NCI-H146 (cell line): ENCODE results near the gene AP3B1.

ENCODE experiments used
- DNase-seq: peaks from one replicate; lab custom pipeline; 2025; lab: John Stamatoyannopoulos, UW

AP3B1 gene

GRCh38 chr5:78002690-78003089 is 291.8 kb downstream of the AP3B1 start:
- no peak for DNase-seq

- DNase-seq, result no peak
Observed at GRCh38 chr5:78001197-78001596, 293.3 kb downstream of the AP3B1 start.

- no peak for DNase-seq
Observed at GRCh38 chr5:78000191-78000590, 294.3 kb downstream of the AP3B1 start.

GRCh38 chr5:77999399-77999798 is 295.1 kb downstream of the AP3B1 start:
- no peak for DNase-seq

- no peak for DNase-seq
Observed at GRCh38 chr5:77996943-77997342, 297.6 kb downstream of the AP3B1 start.

GRCh38 chr5:77995793-77996409 is 298.6 kb downstream of the AP3B1 start:
- DNase-seq, result no peak

GRCh38 chr5:77994943-77995342 is 299.6 kb downstream of the AP3B1 start:
- DNase-seq, result no peak

GRCh38 chr5:77993855-77994318 is 300.6 kb downstream of the AP3B1 start:
- peak; percentile 75 for DNase-seq

- DNase-seq, result peak; percentile 62
Observed at GRCh38 chr5:77993141-77993854, 301.2 kb downstream of the AP3B1 start.

GRCh38 chr5:77991084-77991483 is 303.4 kb downstream of the AP3B1 start:
- DNase-seq, result no peak

GRCh38 chr5:77990020-77990419 is 304.5 kb downstream of the AP3B1 start:
- DNase-seq, result no peak

- no peak for DNase-seq
Observed at GRCh38 chr5:77987988-77988387, 306.5 kb downstream of the AP3B1 start.

GRCh38 chr5:77987331-77987730 is 307.2 kb downstream of the AP3B1 start:
- DNase-seq, result no peak

GRCh38 chr5:77986261-77986660 is 308.2 kb downstream of the AP3B1 start:
- peak; percentile 32 for DNase-seq

GRCh38 chr5:77985247-77985646 is 309.3 kb downstream of the AP3B1 start:
- no peak for DNase-seq

- peak; percentile 4 for DNase-seq
Observed at GRCh38 chr5:77984587-77984986, 309.9 kb downstream of the AP3B1 start.

GRCh38 chr5:77983482-77984199 is 310.9 kb downstream of the AP3B1 start:
- no peak for DNase-seq

GRCh38 chr5:77981820-77982219 is 312.7 kb downstream of the AP3B1 start:
- DNase-seq, result no peak

- no peak for DNase-seq
Observed at GRCh38 chr5:77974576-77974975, 319.9 kb downstream of the AP3B1 start.

- DNase-seq, result no peak
Observed at GRCh38 chr5:77973253-77973609, 321.3 kb downstream of the AP3B1 start.

GRCh38 chr5:77972469-77973252 is 321.8 kb downstream of the AP3B1 start:
- DNase-seq, result peak; percentile 9

- DNase-seq, result peak; percentile 38
Observed at GRCh38 chr5:77971776-77972468, 322.6 kb downstream of the AP3B1 start.
